Mammary microvascular endothelial cell (primary cell): ENCODE data around the gene ZNF506. TPM values are rescaled to one million over a fixed set of nuclear protein-coding genes. Genes with fewer than 3 reads are reported as not detected.

Experiments
- total RNA-seq: library from RNA; depleted of rRNA; stranded (reverse); fragments of >200 nt; gene quantifications from 2 replicates; pipeline ENCODE4 v1.2.3, GENCODE V29; 2015

The ZNF506 gene
- 6.6 and 11.2 TPM in 2 replicates for total RNA-seq

GRCh38 chr19:19821366-19821951, at the start of gene ZNF506:
TSS of gene ZNF506 (minus strand) at chr19:19821750. CDS start at chr19:19821603, 147 bp downstream.

GRCh38 chr19:19865750-19866610, 44.4 kb upstream of the ZNF506 start, which contains the start of gene ZNF253:
TSS of gene ZNF253 (plus strand) at chr19:19865882. CDS start at chr19:19865997, 115 bp downstream.

Other genes with a start within 250 kb of the ZNF506 start
- not detected in 2 replicates for gene PBX4, start 203.1 kb downstream of the ZNF506 start, total RNA-seq
- gene LPAR2, start 193.5 kb downstream of the ZNF506 start, total RNA-seq = 1.2 and 1.7 TPM in 2 replicates
- 9.9 and 10.2 TPM in 2 replicates for gene GMIP, start 178.1 kb downstream of the ZNF506 start, total RNA-seq
- gene ATP13A1, start 158.1 kb downstream of the ZNF506 start, total RNA-seq = 51.6 and 65.6 TPM in 2 replicates
- 7.2 and 9.6 TPM in 2 replicates for gene ZNF101, start 152.9 kb downstream of the ZNF506 start, total RNA-seq
- gene ZNF14, start 88.6 kb downstream of the ZNF506 start, total RNA-seq = 1.5 and 3.4 TPM in 2 replicates
- gene ZNF253, start 44.1 kb upstream of the ZNF506 start, total RNA-seq = 2.3 and 3.1 TPM in 2 replicates
- gene ZNF93, start 79.2 kb upstream of the ZNF506 start, total RNA-seq = 6.6 and 11.4 TPM in 2 replicates
- 0.93 and 1.1 TPM in 2 replicates for gene ZNF682, start 217.8 kb upstream of the ZNF506 start, total RNA-seq